Neuron (in vitro differentiated cells): Measurements from ENCODE around the gene IL12RB1.
"Not testable (repeated sequence)": the region's sequence is repeated elsewhere in the genome, so short reads cannot be mapped to it uniquely, and the experiment has no call there.

Source experiments
- H2AFZ ChIP-seq: one replicate; pipeline ENCODE4 v1.6.1; 2013; ENCODE audit warnings: low read depth, mild to moderate bottlenecking, inconsistent platforms, low read length, moderate library complexity
- H3K27me3 ChIP-seq: one replicate; pipeline ENCODE4 v1.6.1; 2013; ENCODE audit warnings: low read length; ENCODE audit not compliant: insufficient read depth
- H3K36me3 ChIP-seq: one replicate; pipeline ENCODE4 v1.6.1; 2013; ENCODE audit warnings: low read length; ENCODE audit not compliant: insufficient read depth
- H3K4me1 ChIP-seq: one replicate; pipeline ENCODE4 v1.6.1; 2013; ENCODE audit warnings: low read length; ENCODE audit not compliant: insufficient read depth
- H3K4me3 ChIP-seq: 2 replicates; pipeline ENCODE4 v1.5.1; 2013; ENCODE audit warnings: mild to moderate bottlenecking, low read length, moderate library complexity
- H3K9me3 ChIP-seq: one replicate; pipeline ENCODE4 v1.6.1; 2013; ENCODE audit warnings: low read length

Gene IL12RB1

GRCh38 chr19:18107235-18107634, 20.5 kb upstream of the IL12RB1 start:
- Histone ChIP-seq H3K27me3 (peaks cover 18% of the 10 kb centered on the region), H3K4me3 (no peak overlapping the region), H3K9me3 (no peaks in the 10 kb centered on the region), H3K36me3 (no peaks in the 10 kb centered on the region), H2AFZ (no peak overlapping the region), H3K4me1 (peaks cover 10% of the 10 kb centered on the region)

- H2AFZ ChIP-seq, H3K36me3 ChIP-seq, H3K4me3 ChIP-seq, H3K9me3 ChIP-seq: not testable (repeated sequence)
- H3K4me1 ChIP-seq, result peaks cover 12% of the 10 kb centered on the region
- H3K27me3 ChIP-seq, result peaks cover 12% of the 10 kb centered on the region
Measured at GRCh38 chr19:18105259-18105658, 18.5 kb upstream of the IL12RB1 start.

GRCh38 chr19:18104793-18105131, 18.0 kb upstream of the IL12RB1 start:
- H3K27me3 ChIP-seq, result peaks cover 13% of the 10 kb centered on the region
- no peaks in the 10 kb centered on the region for H3K36me3 ChIP-seq
- peaks cover 9% of the 10 kb centered on the region for H3K4me1 ChIP-seq
- H3K4me3 ChIP-seq, result peak overlapping the region; percentile 40
- no peaks in the 10 kb centered on the region for H3K9me3 ChIP-seq
- peak overlapping the region; percentile 58 for H2AFZ ChIP-seq

GRCh38 chr19:18102916-18103542, 16.3 kb upstream of the IL12RB1 start:
- Histone ChIP-seq H3K4me1 (peaks cover 4% of the 10 kb centered on the region), H3K27me3 (peaks cover 21% of the 10 kb centered on the region), H3K4me3 (no peak overlapping the region), H3K9me3 (no peaks in the 10 kb centered on the region), H2AFZ (no peak overlapping the region), H3K36me3 (no peaks in the 10 kb centered on the region)

- Histone ChIP-seq H3K9me3 (no peaks in the 10 kb centered on the region), H3K36me3 (no peaks in the 10 kb centered on the region)
Measured at GRCh38 chr19:18101268-18101667, 14.5 kb upstream of the IL12RB1 start.

GRCh38 chr19:18100710-18101109, 14.0 kb upstream of the IL12RB1 start:
- Histone ChIP-seq H3K36me3 (no peaks in the 10 kb centered on the region), H2AFZ (no peak overlapping the region), H3K4me3 (no peak overlapping the region), H3K27me3 (peaks cover 23% of the 10 kb centered on the region), H3K4me1 (peaks cover 4% of the 10 kb centered on the region), H3K9me3 (no peaks in the 10 kb centered on the region)

More at GRCh38 chr19:18101268-18101667, 14.5 kb upstream of the IL12RB1 start:
- H3K4me3 ChIP-seq, result no peak overlapping the region
- peaks cover 4% of the 10 kb centered on the region for H3K4me1 ChIP-seq
- peaks cover 23% of the 10 kb centered on the region for H3K27me3 ChIP-seq
- no peak overlapping the region for H2AFZ ChIP-seq

GRCh38 chr19:18099623-18099995, 12.9 kb upstream of the IL12RB1 start:
- Histone ChIP-seq H3K9me3 (no peaks in the 10 kb centered on the region), H3K4me3 (no peak overlapping the region), H2AFZ (no peak overlapping the region), H3K27me3 (peaks cover 23% of the 10 kb centered on the region), H3K4me1 (peaks cover 4% of the 10 kb centered on the region), H3K36me3 (no peaks in the 10 kb centered on the region)

- Histone ChIP-seq H3K4me1 (peaks cover 4% of the 10 kb centered on the region), H3K36me3 (no peaks in the 10 kb centered on the region), H2AFZ (no peak overlapping the region), H3K4me3 (no peak overlapping the region), H3K27me3 (peaks cover 23% of the 10 kb centered on the region), H3K9me3 (no peaks in the 10 kb centered on the region)
Measured at GRCh38 chr19:18098891-18099622, 12.3 kb upstream of the IL12RB1 start.

- H3K9me3 ChIP-seq, result no peaks in the 10 kb centered on the region
- peaks cover 23% of the 10 kb centered on the region for H3K27me3 ChIP-seq
- H3K36me3 ChIP-seq, result no peaks in the 10 kb centered on the region
- H3K4me1 ChIP-seq, result peaks cover 4% of the 10 kb centered on the region
- H2AFZ ChIP-seq, result no peak overlapping the region
- peak overlapping the region; percentile 24 for H3K4me3 ChIP-seq
Measured at GRCh38 chr19:18097993-18098890, 11.5 kb upstream of the IL12RB1 start.

GRCh38 chr19:18097217-18097992, 10.7 kb upstream of the IL12RB1 start, which contains the start of gene MAST3:
MAST3 (plus strand) TSS chr19:18097778; CDS start chr19:18097793, 15 bp downstream.
- H3K4me3 ChIP-seq, result peak within 1 kb of the TSS; percentile 24
- peaks cover 23% of the 10 kb centered on the region for H3K27me3 ChIP-seq
- H3K4me1 ChIP-seq, result peaks cover 4% of the 10 kb centered on the region
- no peaks in the 10 kb centered on the region for H3K36me3 ChIP-seq
- H3K9me3 ChIP-seq, result no peaks in the 10 kb centered on the region
- H2AFZ ChIP-seq, result no peak within 1 kb of the TSS

- Histone ChIP-seq H3K27me3 (peaks cover 21% of the 10 kb centered on the region), H3K4me1 (peaks cover 4% of the 10 kb centered on the region), H3K9me3 (no peaks in the 10 kb centered on the region), H2AFZ (no peak overlapping the region), H3K4me3 (no peak overlapping the region), H3K36me3 (no peaks in the 10 kb centered on the region)
Measured at GRCh38 chr19:18096258-18096657, 9.5 kb upstream of the IL12RB1 start.

GRCh38 chr19:18093439-18094161, 6.9 kb upstream of the IL12RB1 start:
- Histone ChIP-seq H2AFZ (no peak overlapping the region), H3K36me3 (no peaks in the 10 kb centered on the region), H3K4me3 (no peak overlapping the region), H3K9me3 (no peaks in the 10 kb centered on the region), H3K27me3 (peaks cover 8% of the 10 kb centered on the region), H3K4me1 (no peaks in the 10 kb centered on the region)
